HG02588 (cell line): ENCODE data around the gene PBX4.

Source experiments
- ATAC-seq: cut with Tn5 transposase; IDR thresholded peaks from one replicate; pipeline ENCODE4 v1.9.1; 2021; ENCODE audit warnings: mild to moderate bottlenecking, moderate library complexity; ENCODE audit not compliant: unreplicated experiment

The PBX4 gene

GRCh38 chr19:19541616-19542015 lies 76.9 kb downstream of the PBX4 start:
- ATAC-seq, result no peak

GRCh38 chr19:19540715-19541515 lies 77.6 kb downstream of the PBX4 start:
- ATAC-seq, result peak; percentile 48

- ATAC-seq, result no peak
These were observed 78.3 kb downstream of the PBX4 start for GRCh38 chr19:19540064-19540714.

GRCh38 chr19:19539698-19540063 lies 78.8 kb downstream of the PBX4 start:
- no peak for ATAC-seq

GRCh38 chr19:19538785-19539166 lies 79.7 kb downstream of the PBX4 start:
- ATAC-seq, result no peak

GRCh38 chr19:19538061-19538784 lies 80.3 kb downstream of the PBX4 start, which contains the start of gene CILP2:
Gene CILP2, plus strand, starts transcription at chr19:19538265. Its CDS starts 85 bp downstream, at chr19:19538350.
- ATAC-seq, result no peak

GRCh38 chr19:19537075-19538048 lies 81.1 kb downstream of the PBX4 start:
- no peak for ATAC-seq

GRCh38 chr19:19535311-19536191 lies 82.9 kb downstream of the PBX4 start:
- ATAC-seq, result no peak

- ATAC-seq, result no peak
These were observed 83.8 kb downstream of the PBX4 start for GRCh38 chr19:19534556-19535265.

- no peak for ATAC-seq
These were observed 84.6 kb downstream of the PBX4 start for GRCh38 chr19:19533841-19534240.

- ATAC-seq, result no peak
These were observed 85.4 kb downstream of the PBX4 start for GRCh38 chr19:19532806-19533701.

- ATAC-seq, result peak; percentile 44
These were observed 86.3 kb downstream of the PBX4 start for GRCh38 chr19:19531951-19532805.

GRCh38 chr19:19530889-19531288 lies 87.6 kb downstream of the PBX4 start:
- ATAC-seq, result no peak

- ATAC-seq, result no peak
These were observed 88.1 kb downstream of the PBX4 start for GRCh38 chr19:19530423-19530804.

- ATAC-seq, result no peak
These were observed 88.6 kb downstream of the PBX4 start for GRCh38 chr19:19529783-19530422.

- ATAC-seq, result no peak
These were observed 89.6 kb downstream of the PBX4 start, which contains the start of gene YJEFN3 for GRCh38 chr19:19528721-19529490. Gene YJEFN3, plus strand, starts transcription at chr19:19528911. Its CDS starts 22 bp downstream, at chr19:19528933.
